GM10248 (cell line): ENCODE results near the gene GRIK1.

Experiments used
- CTCF ChIA-PET: fragments of 300-600 bp; sonication (Branson Sonifier 250); formaldehyde crosslinking; extraction: SDS; loops from one replicate; lab custom pipeline; 2021; ENCODE audit warnings: antibody characterized with exemption; lab: Yijun Ruan, JAX
- POLR2A ChIA-PET: fragments of 350-650 bp; sonication (Branson Sonifier 250); formaldehyde crosslinking; extraction: SDS; loops from one replicate; lab custom pipeline; 2020; ENCODE audit warnings: antibody characterized with exemption; lab: Yijun Ruan, JAX
- DNase-seq: peaks from one replicate; pipeline ENCODE4 v3.0.0; 2012; ENCODE audit errors: extremely low spot score
- CTCF ChIP-seq: IDR thresholded peaks from 2 replicates; pipeline ENCODE4 v1.5.1; 2012; ENCODE audit warnings: mild to moderate bottlenecking, low read depth; ENCODE audit errors: extremely low read depth, missing control alignments, control extremely low read depth

GRIK1 gene

GRCh38 chr21:29753216-29753615, 186.6 kb downstream of the GRIK1 start:
- POLR2A ChIA-PET = no interaction called here
- CTCF ChIA-PET = no interaction called here
- TF ChIP-seq CTCF = no peak
- no peak for DNase-seq

- DNase-seq = no peak
- POLR2A ChIA-PET = no interaction called here
- CTCF ChIA-PET = interaction anchor here (0.9 to 1.4 kb wide), 2 partner anchors 11 to 12 kb away, joined by 3 read pairs; no protein-coding TSS in a partner anchor
- no peak for TF ChIP-seq CTCF
These were observed 188.2 kb downstream of the GRIK1 start for GRCh38 chr21:29751473-29752185.

- no peak for TF ChIP-seq CTCF
- ChIA-PET POLR2A (no interaction called here), CTCF (no interaction called here)
- DNase-seq = no peak
These were observed 189.8 kb downstream of the GRIK1 start for GRCh38 chr21:29749957-29750356.

GRCh38 chr21:29749223-29749622, 190.6 kb downstream of the GRIK1 start:
- CTCF ChIA-PET = interaction anchor here (0.8 to 2.0 kb wide), 2 partner anchors 9 to 19 kb away, joined by 3 to 6 read pairs; no protein-coding TSS in a partner anchor
- no peak for DNase-seq
- POLR2A ChIA-PET = no interaction called here
- no peak for TF ChIP-seq CTCF

GRCh38 chr21:29748391-29749167, 191.2 kb downstream of the GRIK1 start:
- no peak for DNase-seq
- no peak for TF ChIP-seq CTCF
- CTCF ChIA-PET = interaction anchor here (0.8 to 2.0 kb wide), 2 partner anchors 10 to 18 kb away, joined by 3 to 6 read pairs; no protein-coding TSS in a partner anchor
- POLR2A ChIA-PET = no interaction called here

- no peak for TF ChIP-seq CTCF
- DNase-seq = no peak
- CTCF ChIA-PET = no interaction called here
- POLR2A ChIA-PET = no interaction called here
These were observed 198.0 kb downstream of the GRIK1 start for GRCh38 chr21:29741761-29742160.
